DMS153 (cell line): ENCODE measurements around the gene SMAP2.
"Not testable (repeated sequence)": the region's sequence is repeated elsewhere in the genome, so short reads cannot be mapped to it uniquely, and the experiment has no call there.

Experiments
- DNase-seq: peaks from one replicate; lab custom pipeline; 2025; lab: John Stamatoyannopoulos, UW

The SMAP2 gene

GRCh38 chr1:40373323-40374283 lies at the start of gene SMAP2:
TSS of gene SMAP2 (plus strand) at chr1:40373727. CDS start at chr1:40374121, 394 bp downstream.
- DNase-seq = peak; percentile 99

- DNase-seq = not testable (repeated sequence)
These were observed 42.1 kb upstream of the SMAP2 start for GRCh38 chr1:40331403-40331802.

GRCh38 chr1:40332695-40333094 lies 40.8 kb upstream of the SMAP2 start:
- no peak for DNase-seq

- DNase-seq = no peak
These were observed 36.1 kb upstream of the SMAP2 start for GRCh38 chr1:40337443-40337842.

- peak; percentile 86 for DNase-seq
These were observed 34.6 kb upstream of the SMAP2 start for GRCh38 chr1:40338745-40339419.

GRCh38 chr1:40339420-40340323 lies 33.9 kb upstream of the SMAP2 start:
- no peak for DNase-seq

- no peak for DNase-seq
These were observed 31.8 kb upstream of the SMAP2 start for GRCh38 chr1:40341491-40342380.

- DNase-seq = not testable (repeated sequence)
These were observed 31.2 kb upstream of the SMAP2 start for GRCh38 chr1:40342381-40342717.

GRCh38 chr1:40344597-40344996 lies 28.9 kb upstream of the SMAP2 start:
- no peak for DNase-seq

GRCh38 chr1:40350391-40350790 lies 23.1 kb upstream of the SMAP2 start:
- DNase-seq = no peak

GRCh38 chr1:40351124-40351523 lies 22.4 kb upstream of the SMAP2 start:
- DNase-seq = no peak

- no peak for DNase-seq
These were observed 21.4 kb upstream of the SMAP2 start for GRCh38 chr1:40352126-40352525.

- DNase-seq = no peak
These were observed 20.4 kb upstream of the SMAP2 start for GRCh38 chr1:40353082-40353481.

- DNase-seq = no peak
These were observed 15.9 kb upstream of the SMAP2 start for GRCh38 chr1:40357625-40358024.

- no peak for DNase-seq
These were observed 12.9 kb upstream of the SMAP2 start for GRCh38 chr1:40360631-40361030.

- no peak for DNase-seq
These were observed 12.3 kb upstream of the SMAP2 start for GRCh38 chr1:40361201-40361600.

GRCh38 chr1:40361637-40362036 lies 11.9 kb upstream of the SMAP2 start:
- DNase-seq = no peak

GRCh38 chr1:40362199-40362598 lies 11.3 kb upstream of the SMAP2 start:
- DNase-seq = no peak

- no peak for DNase-seq
These were observed 10.8 kb upstream of the SMAP2 start for GRCh38 chr1:40362699-40363098.

GRCh38 chr1:40363721-40364120 lies 9.8 kb upstream of the SMAP2 start:
- no peak for DNase-seq

GRCh38 chr1:40371707-40372258 lies 1.7 kb upstream of the SMAP2 start:
- no peak for DNase-seq
